ENCODE measurements around the gene SBNO1.
A peak's percentile ranks its signal among the peaks of the same experiment; 100 is the strongest.
"Not testable (repeated sequence)": the region's sequence is repeated elsewhere in the genome, so short reads cannot be mapped to it uniquely, and the experiment has no call there.

Gene SBNO1

DNA sequence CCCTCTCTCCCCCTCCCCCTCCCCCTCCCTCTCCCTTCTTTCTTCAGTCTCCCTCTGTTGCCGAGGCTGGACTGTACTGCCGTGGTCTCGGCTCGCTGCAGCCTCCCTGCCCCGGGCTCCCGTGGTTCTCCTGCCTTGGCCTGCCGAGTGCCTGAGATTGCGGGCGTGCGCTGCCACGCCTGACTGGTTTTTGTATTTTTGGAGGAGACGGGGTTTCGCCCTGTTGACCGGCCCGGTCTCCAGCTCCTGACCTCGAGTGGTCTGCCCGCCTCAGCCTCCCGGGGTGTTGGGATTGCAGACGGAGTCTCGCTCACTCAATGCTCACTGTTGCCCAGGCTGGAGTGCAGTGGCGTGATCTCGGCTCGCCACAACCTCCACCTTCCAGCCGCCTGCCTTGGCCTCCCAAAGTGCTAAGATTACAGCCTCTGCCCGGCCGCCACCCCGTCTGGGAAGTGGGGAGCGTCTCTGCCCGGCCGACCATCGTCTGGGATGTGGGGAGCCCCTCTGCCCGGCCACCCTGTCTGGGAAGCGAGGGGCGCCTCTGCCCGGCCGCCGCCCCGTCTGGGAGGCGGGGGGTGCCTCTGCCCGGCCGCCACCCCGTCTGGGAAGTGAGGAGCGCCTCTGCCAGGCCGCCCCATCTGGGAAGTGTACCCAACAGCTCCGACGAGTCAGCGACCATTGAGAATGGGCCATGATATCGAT is 7.2 kb upstream of the SBNO1 start:
- H3K36me3 ChIP-seq (ENCODE audit: control insufficient read depth, insufficient read depth, low read length); H3K4me3 ChIP-seq (ENCODE audit: insufficient read depth, low read depth, low read length); H3K27me3 ChIP-seq (ENCODE audit: control insufficient read depth, insufficient read depth, low read length, poor library complexity, severe bottlenecking); H3K9me3 ChIP-seq (ENCODE audit: control insufficient read depth, low read length); H3K27ac ChIP-seq (ENCODE audit: insufficient read depth, low read depth, low read length, poor library complexity, severe bottlenecking); H3K4me1 ChIP-seq (ENCODE audit: control insufficient read depth, insufficient read depth, low read length): not testable (repeated sequence)
- 93 to 95% methylated on average over 48 of the region's 48 CpGs for WGBS, 2 experiments

DNA sequence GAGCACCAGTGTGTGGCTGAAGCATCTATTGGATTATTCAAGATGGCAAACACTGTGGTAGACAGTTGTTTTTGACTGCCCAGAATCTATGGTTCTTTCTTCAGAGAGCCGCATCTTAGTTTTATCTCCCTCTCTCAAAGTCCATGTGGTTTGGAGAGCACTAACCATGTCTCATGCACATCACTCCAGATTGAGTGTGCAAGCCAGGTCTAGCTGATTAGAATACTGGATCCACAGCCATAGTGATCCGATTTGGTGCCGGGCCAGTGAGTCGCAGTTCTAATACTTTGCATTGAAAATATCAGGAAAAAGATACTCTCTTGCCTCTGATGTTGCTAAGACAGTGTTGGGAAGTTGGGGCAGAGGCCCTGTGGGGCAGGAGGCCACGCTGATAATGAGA is 4.6 kb upstream of the SBNO1 start:
- H3K27me3 ChIP-seq (ENCODE audit: control insufficient read depth, insufficient read depth, low read length, poor library complexity, severe bottlenecking), result no peaks in the 10 kb centered on the region
- no peaks in the 10 kb centered on the region for H3K36me3 ChIP-seq (ENCODE audit: control insufficient read depth, insufficient read depth, low read length)
- H3K4me3 ChIP-seq (ENCODE audit: insufficient read depth, low read depth, low read length), result no peak overlapping the region
- 89 to 90% methylated on average over 5 of the region's 5 CpGs for WGBS, 2 experiments
- H3K27ac ChIP-seq (ENCODE audit: insufficient read depth, low read depth, low read length, poor library complexity, severe bottlenecking), result no peak overlapping the region
- H3K4me1 ChIP-seq (ENCODE audit: control insufficient read depth, insufficient read depth, low read length), result no peaks in the 10 kb centered on the region
- H3K9me3 ChIP-seq (ENCODE audit: control insufficient read depth, low read length), result no peaks in the 10 kb centered on the region

DNA sequence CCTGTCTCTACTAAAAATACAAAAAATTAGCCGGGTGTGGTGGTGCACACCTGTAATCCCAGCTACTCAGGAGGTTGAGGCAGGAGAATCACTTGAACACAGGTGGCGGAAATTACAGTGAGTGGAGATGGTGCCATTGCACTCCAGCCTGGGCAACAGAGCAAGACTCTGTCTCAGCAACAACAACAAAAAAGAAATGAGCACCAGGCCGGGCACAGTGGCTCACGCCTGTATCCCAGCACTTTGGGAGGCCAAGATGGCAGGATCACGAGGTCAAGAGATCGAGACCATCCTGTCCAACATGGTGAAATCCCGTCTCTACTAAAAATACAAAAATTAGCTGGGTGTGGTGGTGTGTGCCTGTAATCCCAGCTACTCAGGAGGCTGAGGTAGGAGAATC is 3.8 kb upstream of the SBNO1 start:
- not testable (repeated sequence) for H3K4me1 ChIP-seq (ENCODE audit: control insufficient read depth, insufficient read depth, low read length); H3K9me3 ChIP-seq (ENCODE audit: control insufficient read depth, low read length); H3K4me3 ChIP-seq (ENCODE audit: insufficient read depth, low read depth, low read length); H3K36me3 ChIP-seq (ENCODE audit: control insufficient read depth, insufficient read depth, low read length); H3K27ac ChIP-seq (ENCODE audit: insufficient read depth, low read depth, low read length, poor library complexity, severe bottlenecking); H3K27me3 ChIP-seq (ENCODE audit: control insufficient read depth, insufficient read depth, low read length, poor library complexity, severe bottlenecking)
- 89 to 94% methylated on average over 7 of the region's 7 CpGs for WGBS, 2 experiments

DNA sequence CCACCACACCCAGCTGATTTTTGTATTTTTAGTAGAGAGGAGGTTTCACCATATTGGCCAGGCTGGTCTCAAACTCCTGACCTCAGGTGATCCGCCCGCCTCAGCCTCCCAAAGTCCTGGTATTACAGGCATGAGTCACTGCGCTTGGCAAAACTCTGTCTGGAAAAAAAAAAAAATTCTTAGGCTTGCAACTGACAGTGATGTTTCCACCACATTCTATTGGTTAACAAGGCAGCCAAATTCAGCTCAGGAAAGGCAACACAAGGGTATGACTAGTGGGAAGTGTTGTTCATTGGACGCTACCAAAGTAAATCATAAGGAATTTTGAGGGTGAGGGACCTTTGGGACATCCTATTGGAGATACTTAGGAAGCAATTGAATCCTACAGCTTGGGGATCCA is 2.9 kb upstream of the SBNO1 start:
- 96 to 97% methylated on average over 4 of the region's 4 CpGs for WGBS, 2 experiments
- H3K27ac ChIP-seq (ENCODE audit: insufficient read depth, low read depth, low read length, poor library complexity, severe bottlenecking), result no peak overlapping the region
- no peaks in the 10 kb centered on the region for H3K9me3 ChIP-seq (ENCODE audit: control insufficient read depth, low read length)
- H3K27me3 ChIP-seq (ENCODE audit: control insufficient read depth, insufficient read depth, low read length, poor library complexity, severe bottlenecking), result no peaks in the 10 kb centered on the region
- peaks cover 6% of the 10 kb centered on the region for H3K4me1 ChIP-seq (ENCODE audit: control insufficient read depth, insufficient read depth, low read length)
- H3K36me3 ChIP-seq (ENCODE audit: control insufficient read depth, insufficient read depth, low read length), result no peaks in the 10 kb centered on the region
- no peak overlapping the region for H3K4me3 ChIP-seq (ENCODE audit: insufficient read depth, low read depth, low read length)

DNA sequence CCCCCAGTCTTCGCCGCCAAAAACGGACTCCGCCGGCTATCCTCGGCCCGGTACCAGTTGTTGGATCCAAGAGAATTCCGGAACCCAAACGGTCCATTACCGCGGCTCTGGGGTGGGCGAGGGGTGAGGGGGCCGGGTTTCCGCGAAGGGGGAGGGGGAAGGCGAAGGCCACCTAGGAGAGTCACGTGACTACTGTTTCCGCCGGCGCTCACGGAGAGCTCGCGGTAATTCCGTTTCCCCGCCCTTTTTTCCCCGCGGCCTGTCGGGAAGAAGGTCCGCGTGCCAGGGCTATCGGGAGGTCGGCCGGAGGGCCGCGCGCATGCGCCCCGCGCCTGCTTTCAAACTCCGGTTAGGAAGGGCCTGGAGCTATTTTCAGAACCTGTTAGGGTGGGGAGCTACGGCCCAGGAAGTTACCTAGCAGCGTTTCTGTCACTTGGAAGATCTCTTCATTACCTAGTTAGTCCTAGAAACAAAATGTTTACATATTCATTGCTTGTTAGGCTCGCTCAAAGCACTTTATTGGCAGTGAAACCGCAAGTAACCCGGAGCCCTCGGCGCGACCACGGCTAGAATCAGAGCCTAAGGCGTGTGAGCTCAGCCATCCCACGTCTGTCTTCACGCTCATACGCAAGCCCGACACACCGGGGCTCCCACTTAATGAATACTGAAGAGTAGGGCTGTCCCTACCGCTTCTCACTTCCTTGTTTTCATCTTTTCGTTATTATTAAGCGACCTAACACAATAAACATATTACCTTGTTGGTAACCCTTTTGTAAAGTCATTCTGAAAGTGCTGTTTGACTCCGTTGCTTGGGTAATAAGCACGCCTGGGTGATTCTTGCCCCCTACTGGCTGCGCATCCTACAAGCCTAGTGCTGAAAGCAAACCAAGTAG is 624 bp upstream of the SBNO1 start:
- 0% methylated on average over 61 of the region's 61 CpGs for WGBS, 2 experiments

DNA sequence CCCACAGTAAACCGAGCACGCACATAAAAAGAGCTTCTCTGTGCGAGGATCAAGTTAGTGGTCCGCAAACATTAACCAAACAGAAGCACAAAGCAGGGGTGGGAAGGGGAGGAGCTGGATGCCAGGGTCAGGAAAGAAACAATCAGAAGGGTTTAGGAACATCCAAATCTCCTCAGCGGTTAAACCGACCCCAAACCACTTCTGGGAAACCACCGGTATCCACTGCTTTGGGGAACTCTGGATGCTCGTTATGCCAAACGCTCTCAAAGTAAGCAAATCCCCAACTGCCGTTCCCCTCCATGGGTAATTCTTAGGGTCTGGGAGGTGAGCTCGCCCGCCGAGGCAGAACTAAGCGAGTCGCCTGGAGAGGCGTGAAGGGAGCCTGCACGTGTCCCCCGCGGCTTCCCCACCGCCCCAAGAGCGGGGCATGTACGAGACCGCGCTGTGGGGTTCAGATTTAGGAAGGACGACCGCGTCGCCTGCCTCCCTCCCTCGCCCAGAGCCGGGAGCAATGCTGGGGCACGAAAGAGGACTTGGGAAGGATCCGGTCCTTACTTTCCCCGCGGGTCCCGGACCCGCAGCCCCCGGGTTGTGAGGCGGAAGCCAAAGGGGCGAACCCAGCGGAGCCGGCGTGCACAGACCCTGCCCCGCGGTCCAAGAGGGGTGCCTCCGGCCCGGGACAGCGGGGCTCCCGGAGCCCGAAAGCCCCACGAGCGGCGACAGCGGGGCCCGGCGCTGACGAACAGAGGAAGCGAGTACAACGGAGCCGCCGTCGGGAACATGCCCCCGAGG is 711 bp downstream of the SBNO1 start:
- peak overlapping the region; percentile 92 for H3K4me3 ChIP-seq (ENCODE audit: insufficient read depth, low read depth, low read length)
- no peaks in the 10 kb centered on the region for H3K27me3 ChIP-seq (ENCODE audit: control insufficient read depth, insufficient read depth, low read length, poor library complexity, severe bottlenecking)
- H3K9me3 ChIP-seq (ENCODE audit: control insufficient read depth, low read length), result no peaks in the 10 kb centered on the region
- H3K4me1 ChIP-seq (ENCODE audit: control insufficient read depth, insufficient read depth, low read length), result peaks cover 6% of the 10 kb centered on the region
- 0% methylated on average over 62 of the region's 62 CpGs for WGBS, 2 experiments
- no peaks in the 10 kb centered on the region for H3K36me3 ChIP-seq (ENCODE audit: control insufficient read depth, insufficient read depth, low read length)
- peak overlapping the region; percentile 71 for H3K27ac ChIP-seq (ENCODE audit: insufficient read depth, low read depth, low read length, poor library complexity, severe bottlenecking)

More for the DNA sequence above, 624 bp upstream of the SBNO1 start:
- Histone ChIP-seq H3K36me3 (ENCODE audit: control insufficient read depth, insufficient read depth, low read length) (no peaks in the 10 kb centered on the region), H3K27me3 (ENCODE audit: control insufficient read depth, insufficient read depth, low read length, poor library complexity, severe bottlenecking) (no peaks in the 10 kb centered on the region), H3K9me3 (ENCODE audit: control insufficient read depth, low read length) (no peaks in the 10 kb centered on the region), H3K4me3 (ENCODE audit: insufficient read depth, low read depth, low read length) (peak overlapping the region; percentile 92), H3K4me1 (ENCODE audit: control insufficient read depth, insufficient read depth, low read length) (peaks cover 6% of the 10 kb centered on the region), H3K27ac (ENCODE audit: insufficient read depth, low read depth, low read length, poor library complexity, severe bottlenecking) (peak overlapping the region; percentile 94)

DNA sequence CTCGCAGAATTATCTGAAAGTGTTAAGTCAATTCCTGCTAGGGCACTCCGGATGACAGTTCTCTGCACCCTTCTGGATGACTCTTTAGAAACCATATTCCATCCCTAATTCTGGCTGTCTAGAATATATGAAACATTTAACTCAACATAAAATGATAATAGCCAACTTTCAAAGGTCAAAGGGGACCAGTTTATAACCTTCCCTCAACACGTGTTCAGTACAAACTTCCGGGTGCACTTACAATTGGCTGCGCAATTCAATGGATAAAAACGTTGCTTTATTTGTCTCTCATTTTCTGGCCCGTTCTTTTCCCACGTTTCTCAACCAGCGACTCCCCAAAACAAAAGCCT is 1.3 kb downstream of the SBNO1 start:
- WGBS, 2 experiments, result 14% methylated on average over 9 of the region's 9 CpGs
- Histone ChIP-seq H3K36me3 (ENCODE audit: control insufficient read depth, insufficient read depth, low read length) (no peaks in the 10 kb centered on the region), H3K9me3 (ENCODE audit: control insufficient read depth, low read length) (no peaks in the 10 kb centered on the region), H3K27ac (ENCODE audit: insufficient read depth, low read depth, low read length, poor library complexity, severe bottlenecking) (peak overlapping the region; percentile 58), H3K27me3 (ENCODE audit: control insufficient read depth, insufficient read depth, low read length, poor library complexity, severe bottlenecking) (no peaks in the 10 kb centered on the region), H3K4me3 (ENCODE audit: insufficient read depth, low read depth, low read length) (peak overlapping the region; percentile 92), H3K4me1 (ENCODE audit: control insufficient read depth, insufficient read depth, low read length) (peaks cover 6% of the 10 kb centered on the region)

DNA sequence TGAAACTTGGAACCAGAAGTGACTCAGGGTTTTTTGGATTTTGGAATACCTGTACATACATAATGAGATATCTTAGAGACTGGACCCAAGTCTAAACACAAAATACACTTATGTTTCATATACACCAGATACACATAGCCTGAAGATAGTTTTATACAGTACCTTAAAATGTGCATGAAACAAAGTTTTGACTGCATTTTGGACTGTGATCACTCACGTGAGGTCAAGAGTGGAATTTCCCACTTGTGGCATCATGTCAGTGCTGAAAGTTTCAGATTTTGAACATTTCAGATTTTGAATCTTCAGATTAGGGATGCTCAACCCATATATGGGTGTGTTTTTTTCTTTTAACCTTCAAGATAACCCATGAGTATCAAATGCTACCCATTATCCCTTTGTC is 6.6 kb downstream of the SBNO1 start:
- 96% methylated on average over 1 of the region's 1 CpG for WGBS, 2 experiments

DNA sequence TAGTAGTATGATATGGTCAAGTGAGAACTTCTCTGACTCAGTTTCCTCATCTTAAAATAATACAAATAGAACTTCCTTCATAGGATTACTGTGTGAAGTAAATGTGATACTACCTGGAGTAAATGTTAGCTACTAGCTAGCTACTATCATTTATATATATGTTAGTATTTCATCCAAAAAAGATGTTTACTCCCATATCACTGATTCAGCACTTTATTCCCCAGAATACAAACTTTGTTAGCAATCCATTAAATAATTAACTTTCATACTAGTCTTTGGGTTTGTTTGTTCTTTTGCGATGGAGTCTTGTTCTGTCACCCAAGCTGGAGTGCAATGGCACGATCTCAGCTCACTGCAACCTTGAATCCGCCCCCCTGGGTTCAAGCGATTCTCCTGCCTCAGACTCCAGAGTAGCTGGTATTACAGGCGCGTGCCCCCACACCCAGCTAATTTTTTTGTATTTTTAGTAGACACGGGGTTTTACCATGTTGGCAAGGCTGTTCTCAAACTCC is 8.4 kb downstream of the SBNO1 start:
- no peak overlapping the region for H3K4me3 ChIP-seq (ENCODE audit: insufficient read depth, low read depth, low read length)
- H3K27ac ChIP-seq (ENCODE audit: insufficient read depth, low read depth, low read length, poor library complexity, severe bottlenecking), result no peak overlapping the region
- no peaks in the 10 kb centered on the region for H3K36me3 ChIP-seq (ENCODE audit: control insufficient read depth, insufficient read depth, low read length)
- WGBS, 2 experiments, result 82 to 94% methylated on average over 6 to 7 of the region's 7 CpGs
- no peaks in the 10 kb centered on the region for H3K4me1 ChIP-seq (ENCODE audit: control insufficient read depth, insufficient read depth, low read length)
- H3K27me3 ChIP-seq (ENCODE audit: control insufficient read depth, insufficient read depth, low read length, poor library complexity, severe bottlenecking), result no peaks in the 10 kb centered on the region
- no peaks in the 10 kb centered on the region for H3K9me3 ChIP-seq (ENCODE audit: control insufficient read depth, low read length)

More for the DNA sequence above, 6.6 kb downstream of the SBNO1 start:
- no peaks in the 10 kb centered on the region for H3K36me3 ChIP-seq (ENCODE audit: control insufficient read depth, insufficient read depth, low read length)
- H3K27ac ChIP-seq (ENCODE audit: insufficient read depth, low read depth, low read length, poor library complexity, severe bottlenecking), result no peak overlapping the region
- H3K4me3 ChIP-seq (ENCODE audit: insufficient read depth, low read depth, low read length), result no peak overlapping the region
- H3K27me3 ChIP-seq (ENCODE audit: control insufficient read depth, insufficient read depth, low read length, poor library complexity, severe bottlenecking), result no peaks in the 10 kb centered on the region
- H3K4me1 ChIP-seq (ENCODE audit: control insufficient read depth, insufficient read depth, low read length), result peaks cover 4% of the 10 kb centered on the region
- H3K9me3 ChIP-seq (ENCODE audit: control insufficient read depth, low read length), result no peaks in the 10 kb centered on the region

DNA sequence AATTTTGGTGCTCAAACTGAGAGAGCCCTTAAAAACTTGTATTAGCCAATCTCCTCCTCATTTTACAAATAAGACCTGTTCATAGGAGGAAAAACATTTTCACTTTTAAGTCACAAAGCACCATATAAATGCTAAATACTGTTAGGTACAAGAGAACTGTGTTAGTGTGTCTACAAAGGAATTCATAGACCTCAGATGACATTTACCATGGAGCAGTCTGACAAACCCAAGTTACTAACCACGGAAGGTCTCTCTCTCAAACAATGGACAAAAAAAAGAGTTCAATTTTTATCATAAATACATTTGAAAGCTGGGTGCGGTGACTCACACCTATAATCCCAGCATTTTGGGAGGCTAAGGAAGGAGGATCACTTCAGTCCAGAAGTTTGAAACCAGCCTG is 10.0 kb downstream of the SBNO1 start:
- Histone ChIP-seq H3K27me3 (ENCODE audit: control insufficient read depth, insufficient read depth, low read length, poor library complexity, severe bottlenecking) (no peaks in the 10 kb centered on the region), H3K4me3 (ENCODE audit: insufficient read depth, low read depth, low read length) (no peak overlapping the region), H3K9me3 (ENCODE audit: control insufficient read depth, low read length) (no peaks in the 10 kb centered on the region), H3K36me3 (ENCODE audit: control insufficient read depth, insufficient read depth, low read length) (peaks cover 7% of the 10 kb centered on the region), H3K4me1 (ENCODE audit: control insufficient read depth, insufficient read depth, low read length) (no peaks in the 10 kb centered on the region), H3K27ac (ENCODE audit: insufficient read depth, low read depth, low read length, poor library complexity, severe bottlenecking) (no peak overlapping the region)
- WGBS, 2 experiments, result 93 to 98% methylated on average over 2 of the region's 2 CpGs

All from ectodermal cell (in vitro differentiated cells).